Testis (tissue), 3 donors: ENCODE data around the gene YPEL2. TPM values are rescaled to one million over a fixed set of nuclear protein-coding genes. Genes with fewer than 3 reads are reported as not detected.

Source experiments
- DNase-seq: peaks from one replicate; pipeline ENCODE4 v3.0.0-alpha.2; 2019
- H3K27ac ChIP-seq, 2 donors: fragments of 200-600 bp; sonication (generic); one replicate each; pipeline ENCODE4 v1.5.1; 2019
- H3K27me3 ChIP-seq: fragments of 200-600 bp; sonication (generic); one replicate; pipeline ENCODE4 v1.5.1; 2019
- H3K36me3 ChIP-seq: fragments of 200-600 bp; sonication (generic); one replicate; pipeline ENCODE4 v1.5.1; 2017; ENCODE audit warnings: low read depth; ENCODE audit errors: missing control alignments
- H3K4me1 ChIP-seq: fragments of 200-600 bp; sonication (generic); one replicate; pipeline ENCODE4 v1.5.1; 2019
- H3K4me3 ChIP-seq, 2 donors: fragments of 200-600 bp; sonication (generic); one replicate each; pipeline ENCODE4 v1.5.1; 2017 to 2019
- H3K9me3 ChIP-seq: fragments of 200-600 bp; sonication (generic); one replicate; pipeline ENCODE4 v1.5.1; 2017
- POLR2A ChIP-seq: fragments of 450-650 bp; IDR thresholded peaks from one replicate; pipeline ENCODE4 v1.6.1; 2017; ENCODE audit warnings: antibody characterized with exemption, mild to moderate bottlenecking, moderate library complexity
- WGBS, 2 donors: methylation state at CpG; one replicate each; pipeline ENCODE4 v1.1.5; 2018; 5-methylcytosine and 5-hydroxymethylcytosine counted together
- intact Hi-C: fragments of 100-400 bp; cut with DNase I; formaldehyde crosslinking; loops from one replicate; pipeline ENCODE4 v1.15.1; 2023; ENCODE audit warnings: low total_unique reads
- polyA plus RNA-seq: library from polyadenylated mRNA; stranded (reverse); fragments of 350-450 nt; fragmentation: Illumina TruSeq; extraction: RNeasy Lipid Tissue Mini Kit (QIAGEN cat#74804); gene quantifications from one replicate; pipeline ENCODE4 v1.2.3, GENCODE V29; 2014; ENCODE audit warnings: low read depth, low replicate concordance; ENCODE audit not compliant: insufficient read depth
- total RNA-seq, 2 donors: library from RNA; depleted of rRNA; stranded (reverse); fragments of >200 nt; gene quantifications; one replicate each; pipeline ENCODE4 v1.2.3, GENCODE V29; 2016
- TF ChIP-seq, protein P1 (sequence below), 3 experiments: fragments of 450-650 bp in 2 of 3; fragments of 200-600 bp in 1 of 3; sonication (generic) in 1 of 3; IDR thresholded peaks; one replicate each; pipeline ENCODE4 v1.5.1; 2016 to 2019; ENCODE audit warnings: antibody characterized with exemption in 3 of 3, mild to moderate bottlenecking in 2 of 3, moderate library complexity in 1 of 3

Gene YPEL2
- total and polyA plus RNA-seq, 3 donors from 2014 or later: 20.5 to 48.3 (median 39.8) TPM

DNA sequence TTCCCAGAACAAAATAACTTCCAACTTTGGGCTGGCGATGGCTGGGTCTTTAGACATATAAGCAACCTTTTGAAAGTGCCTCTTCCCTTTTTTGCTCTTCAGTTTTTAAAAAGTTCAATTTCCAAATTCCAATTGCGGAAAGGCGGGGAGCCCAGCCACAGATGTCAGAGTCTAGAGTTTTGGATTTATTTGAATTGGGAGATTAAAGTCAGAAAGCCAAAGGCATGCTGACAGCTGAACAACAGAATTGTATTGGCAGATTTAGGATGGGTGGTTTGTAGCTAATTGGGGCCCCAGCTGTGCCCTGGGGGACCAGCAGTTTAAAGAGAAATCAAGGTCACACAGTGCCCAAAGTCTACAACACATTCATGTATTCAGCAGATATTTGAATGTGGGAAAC, 10.5 kb downstream of the YPEL2 start:
- Histone ChIP-seq H3K9me3 (no peaks in the 10 kb centered on the region), H3K36me3 (no peaks in the 10 kb centered on the region), H3K27me3 (no peaks in the 10 kb centered on the region), H3K4me3 (no peak overlapping the region), H3K27ac (no peak overlapping the region), H3K4me1 (peaks cover 14% of the 10 kb centered on the region)
- 91 to 94% methylated on average over 3 of the region's 3 CpGs for WGBS, 2 donors
- no peak for DNase-seq
- intact Hi-C loops: no loop called here
- TF ChIP-seq POLR2A: no peak
- TF ChIP-seq, protein P1, sequence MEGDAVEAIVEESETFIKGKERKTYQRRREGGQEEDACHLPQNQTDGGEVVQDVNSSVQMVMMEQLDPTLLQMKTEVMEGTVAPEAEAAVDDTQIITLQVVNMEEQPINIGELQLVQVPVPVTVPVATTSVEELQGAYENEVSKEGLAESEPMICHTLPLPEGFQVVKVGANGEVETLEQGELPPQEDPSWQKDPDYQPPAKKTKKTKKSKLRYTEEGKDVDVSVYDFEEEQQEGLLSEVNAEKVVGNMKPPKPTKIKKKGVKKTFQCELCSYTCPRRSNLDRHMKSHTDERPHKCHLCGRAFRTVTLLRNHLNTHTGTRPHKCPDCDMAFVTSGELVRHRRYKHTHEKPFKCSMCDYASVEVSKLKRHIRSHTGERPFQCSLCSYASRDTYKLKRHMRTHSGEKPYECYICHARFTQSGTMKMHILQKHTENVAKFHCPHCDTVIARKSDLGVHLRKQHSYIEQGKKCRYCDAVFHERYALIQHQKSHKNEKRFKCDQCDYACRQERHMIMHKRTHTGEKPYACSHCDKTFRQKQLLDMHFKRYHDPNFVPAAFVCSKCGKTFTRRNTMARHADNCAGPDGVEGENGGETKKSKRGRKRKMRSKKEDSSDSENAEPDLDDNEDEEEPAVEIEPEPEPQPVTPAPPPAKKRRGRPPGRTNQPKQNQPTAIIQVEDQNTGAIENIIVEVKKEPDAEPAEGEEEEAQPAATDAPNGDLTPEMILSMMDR (IDR thresholded peaks at IDR 0.05): no peak

DNA sequence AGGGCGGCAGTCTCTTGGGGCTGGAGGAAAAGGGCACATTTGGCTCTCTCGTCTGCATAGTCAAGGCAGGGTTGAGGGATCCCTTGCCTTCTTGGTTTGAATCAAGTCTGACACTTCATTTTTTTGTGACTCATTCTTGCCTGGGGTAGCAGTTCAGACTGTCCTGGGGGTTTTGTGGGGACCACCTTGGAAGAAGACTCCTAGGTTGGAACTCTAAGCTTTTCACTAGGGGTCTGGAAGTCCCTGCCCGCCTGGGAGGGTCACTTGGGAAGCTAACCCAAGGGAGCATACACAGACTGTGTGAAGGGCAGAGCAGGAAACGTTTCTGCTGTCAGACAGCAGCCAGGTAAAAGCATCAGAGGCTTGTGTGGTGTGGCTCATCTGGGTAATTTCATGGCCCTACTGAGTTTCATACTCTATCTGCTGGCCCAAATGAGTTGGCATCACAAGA, 11.3 kb downstream of the YPEL2 start:
- Histone ChIP-seq H3K4me1 (peaks cover 14% of the 10 kb centered on the region), H3K36me3 (no peaks in the 10 kb centered on the region)
- 68 to 70% methylated on average over 4 of the region's 4 CpGs for WGBS, 2 donors

DNA sequence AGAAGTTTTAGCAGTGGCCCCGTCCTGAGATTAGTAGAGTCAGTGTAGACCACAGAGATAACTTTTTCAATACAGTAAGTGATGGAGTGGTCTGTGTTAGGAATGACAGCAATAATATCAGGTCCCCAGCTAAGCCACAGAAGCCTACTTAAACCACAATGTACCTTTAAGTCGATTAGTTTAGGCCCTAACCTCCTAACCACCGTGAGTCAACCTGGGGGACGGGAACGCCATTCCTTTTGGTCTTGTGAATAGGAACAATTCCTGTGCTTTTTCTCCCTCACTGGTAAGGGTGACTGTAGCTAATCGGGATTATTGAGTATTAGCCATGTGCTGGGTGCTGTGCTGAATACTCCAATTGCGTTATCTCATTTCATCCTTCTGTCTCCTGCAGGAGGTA, 14.0 kb downstream of the YPEL2 start:
- H3K4me1 ChIP-seq: peaks cover 6% of the 10 kb centered on the region
- H3K4me3 ChIP-seq: no peak overlapping the region
- no peaks in the 10 kb centered on the region for H3K27me3 ChIP-seq
- TF ChIP-seq POLR2A: no peak
- TF ChIP-seq, protein P1 (IDR thresholded peaks at IDR 0.05): no peak
- no peaks in the 10 kb centered on the region for H3K9me3 ChIP-seq
- H3K36me3 ChIP-seq: no peaks in the 10 kb centered on the region
- whole genome bisulfite sequencing, 2 donors: 87 to 91% methylated on average over 7 of the region's 7 CpGs
- no peak overlapping the region for H3K27ac ChIP-seq
- intact Hi-C loops: no loop called here
- DNase-seq: no peak

More for the DNA sequence above, 11.3 kb downstream of the YPEL2 start:
- no peaks in the 10 kb centered on the region for H3K9me3 ChIP-seq
- H3K27me3 ChIP-seq: no peaks in the 10 kb centered on the region
- no peak overlapping the region for H3K27ac ChIP-seq
- intact Hi-C loops: no loop called here
- TF ChIP-seq, protein P1 (IDR thresholded peaks at IDR 0.05): no peak
- TF ChIP-seq POLR2A: no peak
- no peak overlapping the region for H3K4me3 ChIP-seq
- DNase-seq: no peak

DNA sequence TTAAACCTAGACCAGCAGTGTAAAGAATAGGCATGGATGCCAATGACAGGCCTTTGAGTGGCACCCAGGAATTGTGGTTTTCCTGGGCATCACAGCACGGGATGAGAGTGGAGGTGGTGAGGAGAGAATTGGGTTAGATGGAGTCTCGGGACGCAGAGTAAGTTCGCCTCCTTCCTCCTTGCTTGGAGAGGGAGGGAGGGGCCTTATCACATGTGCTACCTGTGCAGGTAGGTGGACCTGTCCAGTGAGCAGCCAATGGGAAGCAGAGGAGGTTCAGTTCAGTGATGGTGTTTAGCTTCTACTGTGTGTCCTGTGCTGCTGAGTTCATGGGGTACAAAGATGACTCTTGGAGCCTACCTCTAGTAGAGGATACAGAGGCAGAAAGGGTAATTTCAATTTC, 14.9 kb downstream of the YPEL2 start:
- Histone ChIP-seq H3K9me3 (no peaks in the 10 kb centered on the region), H3K27me3 (no peaks in the 10 kb centered on the region), H3K4me1 (peaks cover 6% of the 10 kb centered on the region), H3K27ac (no peak overlapping the region), H3K36me3 (no peaks in the 10 kb centered on the region), H3K4me3 (no peak overlapping the region)
- DNase-seq: no peak
- intact Hi-C loops: no loop called here
- 93% methylated on average over 4 of the region's 4 CpGs for WGBS, 2 donors
- no peak for TF ChIP-seq POLR2A
- TF ChIP-seq, protein P1 (IDR thresholded peaks at IDR 0.05): no peak

DNA sequence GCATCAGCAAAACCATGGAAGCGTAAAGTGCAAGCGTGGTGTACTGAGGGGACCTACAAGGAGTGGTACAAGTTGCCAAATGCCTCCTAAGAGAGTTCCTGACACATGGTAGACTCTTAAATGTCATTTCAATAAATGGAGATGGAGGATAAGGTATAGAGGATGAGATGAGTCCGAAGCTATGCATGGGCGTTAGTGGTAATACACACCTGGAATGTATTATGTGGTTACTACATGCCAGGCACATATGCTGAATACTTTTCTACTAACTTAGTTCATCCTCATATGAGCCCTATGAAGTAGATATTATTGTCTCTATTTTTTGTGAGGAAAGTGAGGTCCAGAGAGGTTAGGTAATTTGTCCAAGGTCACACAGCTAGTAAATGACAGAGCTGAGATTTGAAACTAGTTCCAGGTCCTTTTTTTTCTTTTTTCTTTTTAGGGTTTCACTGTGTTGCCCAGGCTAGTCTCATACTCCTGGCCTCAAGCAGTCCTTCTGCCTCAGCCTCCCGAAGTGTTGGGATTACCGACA, 15.5 kb downstream of the YPEL2 start:
- TF ChIP-seq, protein P1 (IDR thresholded peaks at IDR 0.05): no peak
- no peak for TF ChIP-seq POLR2A
- no peaks in the 10 kb centered on the region for H3K27me3 ChIP-seq
- DNase-seq: no peak
- H3K4me1 ChIP-seq: peaks cover 3% of the 10 kb centered on the region
- intact Hi-C loops: no loop called here
- H3K9me3 ChIP-seq: no peaks in the 10 kb centered on the region
- H3K4me3 ChIP-seq: no peak overlapping the region
- H3K27ac ChIP-seq: no peak overlapping the region
- no peaks in the 10 kb centered on the region for H3K36me3 ChIP-seq
- WGBS, 2 donors: 92 to 94% methylated on average over 6 of the region's 6 CpGs
